GM10266 (cell line): Measurements from ENCODE around the gene LACTB.

Source experiments
- DNase-seq: peaks from one replicate; pipeline ENCODE4 v3.0.0; 2012; ENCODE audit errors: extremely low spot score
- CTCF ChIP-seq: IDR thresholded peaks from 2 replicates; pipeline ENCODE4 v1.5.1; 2012; ENCODE audit warnings: mild to moderate bottlenecking, low read depth; ENCODE audit not compliant: control insufficient read depth, insufficient read depth; ENCODE audit errors: missing control alignments

The LACTB gene

GRCh38 chr15:63178034-63178433 lies 56.4 kb downstream of the LACTB start:
- DNase-seq, result no peak
- no peak for TF ChIP-seq CTCF

- no peak for DNase-seq
- no peak for TF ChIP-seq CTCF
Observed at GRCh38 chr15:63180746-63181145, 59.1 kb downstream of the LACTB start.

- no peak for DNase-seq
- no peak for TF ChIP-seq CTCF
Observed at GRCh38 chr15:63181648-63182047, 60.0 kb downstream of the LACTB start.

GRCh38 chr15:63185206-63185605 lies 63.5 kb downstream of the LACTB start:
- TF ChIP-seq CTCF, result no peak
- no peak for DNase-seq

GRCh38 chr15:63186065-63186464 lies 64.4 kb downstream of the LACTB start:
- no peak for DNase-seq
- TF ChIP-seq CTCF, result no peak

GRCh38 chr15:63187589-63188226 lies 66.0 kb downstream of the LACTB start:
- no peak for TF ChIP-seq CTCF
- DNase-seq, result no peak

GRCh38 chr15:63188247-63188925 lies 66.7 kb downstream of the LACTB start:
- DNase-seq, result peak; percentile 28
- no peak for TF ChIP-seq CTCF
